Measurements from ENCODE around the gene NRG4. TPM values are rescaled to one million over a fixed set of nuclear protein-coding genes. Genes with fewer than 3 reads are reported as not detected.
A peak's percentile ranks its signal among the peaks of the same experiment; 100 is the strongest.

NRG4 gene
- total RNA-seq, 1 donor from 2014 or later: 0.18 TPM

DNA sequence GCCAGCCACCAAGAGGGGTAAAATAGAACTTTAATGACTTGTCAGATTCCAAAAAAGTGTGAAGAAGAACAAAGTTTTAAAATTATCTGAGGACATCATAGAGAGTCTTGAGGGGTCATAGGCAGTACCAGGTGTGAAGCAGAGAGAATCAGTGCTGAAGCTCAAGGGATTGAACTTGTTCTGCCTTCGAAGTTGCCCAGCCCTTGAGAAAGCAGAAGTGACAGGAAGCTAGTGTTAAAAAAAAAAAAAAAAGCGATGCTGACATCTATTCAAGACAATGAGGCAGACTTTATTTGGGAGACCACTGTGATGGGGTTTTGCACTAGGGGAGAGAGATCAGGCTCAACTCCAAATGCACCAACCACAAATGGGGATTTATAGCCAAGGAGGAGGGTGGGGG, 86.8 kb downstream of the NRG4 start:
- Histone ChIP-seq H3K4me1 (ENCODE audit: insufficient read depth, low read length) (peaks cover 7% of the 10 kb centered on the region), H4K20me1 (ENCODE audit: insufficient read depth, low read length) (peaks cover 84% of the 10 kb centered on the region), H3K79me2 (ENCODE audit: insufficient read depth, low read length) (peaks cover 73% of the 10 kb centered on the region), H3K27me3 (ENCODE audit: insufficient read depth, low read length) (no peaks in the 10 kb centered on the region), H2AFZ (ENCODE audit: low read depth, low read length) (no peak overlapping the region), H3K27ac (ENCODE audit: low read depth, low read length) (no peak overlapping the region), H3K4me3 (ENCODE audit: insufficient read depth, low read depth, low read length) (no peak overlapping the region), H3K9me3 (ENCODE audit: insufficient read depth, low read depth, low read length) (no peaks in the 10 kb centered on the region), H3K36me3 (ENCODE audit: insufficient read depth, low read length) (peaks cover 11% of the 10 kb centered on the region), H3K9ac (ENCODE audit: low read length) (no peak overlapping the region), H3K4me2 (ENCODE audit: low read length) (no peak overlapping the region)
- TF ChIP-seq EZH2 (IDR thresholded peaks at IDR 0.05; ENCODE audit: insufficient read depth, low read length): no peak
- TF ChIP-seq, protein P1, sequence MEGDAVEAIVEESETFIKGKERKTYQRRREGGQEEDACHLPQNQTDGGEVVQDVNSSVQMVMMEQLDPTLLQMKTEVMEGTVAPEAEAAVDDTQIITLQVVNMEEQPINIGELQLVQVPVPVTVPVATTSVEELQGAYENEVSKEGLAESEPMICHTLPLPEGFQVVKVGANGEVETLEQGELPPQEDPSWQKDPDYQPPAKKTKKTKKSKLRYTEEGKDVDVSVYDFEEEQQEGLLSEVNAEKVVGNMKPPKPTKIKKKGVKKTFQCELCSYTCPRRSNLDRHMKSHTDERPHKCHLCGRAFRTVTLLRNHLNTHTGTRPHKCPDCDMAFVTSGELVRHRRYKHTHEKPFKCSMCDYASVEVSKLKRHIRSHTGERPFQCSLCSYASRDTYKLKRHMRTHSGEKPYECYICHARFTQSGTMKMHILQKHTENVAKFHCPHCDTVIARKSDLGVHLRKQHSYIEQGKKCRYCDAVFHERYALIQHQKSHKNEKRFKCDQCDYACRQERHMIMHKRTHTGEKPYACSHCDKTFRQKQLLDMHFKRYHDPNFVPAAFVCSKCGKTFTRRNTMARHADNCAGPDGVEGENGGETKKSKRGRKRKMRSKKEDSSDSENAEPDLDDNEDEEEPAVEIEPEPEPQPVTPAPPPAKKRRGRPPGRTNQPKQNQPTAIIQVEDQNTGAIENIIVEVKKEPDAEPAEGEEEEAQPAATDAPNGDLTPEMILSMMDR (IDR thresholded peaks at IDR 0.05; ENCODE audit: insufficient read depth, low read depth, low read length): no peak
- peaks cover 13% of the 10 kb centered on the region for H3K36me3 Mint-ChIP-seq (ENCODE audit: low read depth, unreplicated experiment)
- H3K9me3 Mint-ChIP-seq (ENCODE audit: unreplicated experiment): no peaks in the 10 kb centered on the region
- H3K4me1 Mint-ChIP-seq (ENCODE audit: low read depth, unreplicated experiment): peaks cover 36% of the 10 kb centered on the region
- H3K27ac Mint-ChIP-seq (ENCODE audit: unreplicated experiment): no peak overlapping the region
- FAIRE-seq (no peak), DNase-seq (ENCODE audit: low read depth) (no peak)
- no peak overlapping the region for H3K4me3 Mint-ChIP-seq (ENCODE audit: unreplicated experiment)
- no peaks in the 10 kb centered on the region for H3K27me3 Mint-ChIP-seq (ENCODE audit: low read depth, unreplicated experiment)

DNA sequence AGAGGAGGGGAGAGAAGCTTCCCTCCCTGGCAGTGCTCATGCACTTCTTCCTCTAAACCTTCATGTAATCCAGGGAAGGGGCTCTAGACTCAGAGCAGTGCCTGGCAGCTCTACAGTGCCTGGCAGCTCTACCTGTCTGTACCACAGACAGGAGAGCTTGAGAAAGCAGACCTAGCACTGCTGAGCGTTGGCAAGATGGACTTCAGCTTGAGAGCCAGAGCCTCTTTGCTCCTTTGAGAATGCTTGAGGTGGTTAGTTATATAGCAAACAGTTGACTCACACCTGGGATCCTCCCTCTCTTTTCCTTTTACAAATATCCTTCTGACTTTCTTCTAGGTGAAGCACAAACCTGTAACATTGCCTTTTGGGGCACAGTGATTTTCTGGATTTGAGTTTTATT, 87.6 kb downstream of the NRG4 start:
- FAIRE-seq (no peak), DNase-seq (ENCODE audit: low read depth) (no peak)
- peaks cover 36% of the 10 kb centered on the region for H3K4me1 Mint-ChIP-seq (ENCODE audit: low read depth, unreplicated experiment)
- Histone ChIP-seq H3K79me2 (ENCODE audit: insufficient read depth, low read length) (peaks cover 78% of the 10 kb centered on the region), H3K36me3 (ENCODE audit: insufficient read depth, low read length) (peaks cover 4% of the 10 kb centered on the region), H3K4me2 (ENCODE audit: low read length) (no peak overlapping the region), H3K4me1 (ENCODE audit: insufficient read depth, low read length) (peaks cover 7% of the 10 kb centered on the region), H3K9ac (ENCODE audit: low read length) (no peak overlapping the region), H4K20me1 (ENCODE audit: insufficient read depth, low read length) (peaks cover 86% of the 10 kb centered on the region), H3K27ac (ENCODE audit: low read depth, low read length) (no peak overlapping the region), H3K27me3 (ENCODE audit: insufficient read depth, low read length) (no peaks in the 10 kb centered on the region), H3K4me3 (ENCODE audit: insufficient read depth, low read depth, low read length) (no peak overlapping the region), H2AFZ (ENCODE audit: low read depth, low read length) (no peak overlapping the region), H3K9me3 (ENCODE audit: insufficient read depth, low read depth, low read length) (no peaks in the 10 kb centered on the region)
- H3K4me3 Mint-ChIP-seq (ENCODE audit: unreplicated experiment): no peak overlapping the region
- no peak for TF ChIP-seq EZH2 (IDR thresholded peaks at IDR 0.05; ENCODE audit: insufficient read depth, low read length)
- TF ChIP-seq, protein P1 (IDR thresholded peaks at IDR 0.05; ENCODE audit: insufficient read depth, low read depth, low read length): no peak
- H3K36me3 Mint-ChIP-seq (ENCODE audit: low read depth, unreplicated experiment): peaks cover 13% of the 10 kb centered on the region
- no peaks in the 10 kb centered on the region for H3K9me3 Mint-ChIP-seq (ENCODE audit: unreplicated experiment)
- H3K27me3 Mint-ChIP-seq (ENCODE audit: low read depth, unreplicated experiment): no peaks in the 10 kb centered on the region
- H3K27ac Mint-ChIP-seq (ENCODE audit: unreplicated experiment): peak overlapping the region; percentile 48

DNA sequence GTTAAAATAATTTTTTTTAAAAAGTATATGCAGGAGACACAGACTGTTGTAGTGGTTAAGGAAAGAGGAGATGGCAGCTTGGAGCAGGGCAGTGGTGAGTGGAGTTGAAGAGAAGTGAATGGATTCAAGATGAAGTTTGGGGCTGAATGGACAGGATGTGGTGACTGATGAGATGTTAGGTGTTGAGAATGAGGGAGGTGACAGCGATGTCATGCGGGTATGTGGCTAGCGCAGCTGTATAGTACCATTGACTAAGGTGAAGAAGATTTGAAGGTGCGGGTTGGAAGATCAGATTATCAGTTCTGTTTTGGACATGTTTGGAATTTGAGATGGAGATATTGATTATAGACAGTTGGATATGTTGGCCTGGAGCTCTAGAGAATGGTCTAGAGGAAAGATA, 88.5 kb downstream of the NRG4 start:
- Mint-ChIP-seq H3K27me3 (ENCODE audit: low read depth, unreplicated experiment) (no peaks in the 10 kb centered on the region), H3K4me3 (ENCODE audit: unreplicated experiment) (peak overlapping the region; percentile 7), H3K4me1 (ENCODE audit: low read depth, unreplicated experiment) (peaks cover 36% of the 10 kb centered on the region), H3K36me3 (ENCODE audit: low read depth, unreplicated experiment) (peaks cover 13% of the 10 kb centered on the region), H3K27ac (ENCODE audit: unreplicated experiment) (no peak overlapping the region), H3K9me3 (ENCODE audit: unreplicated experiment) (no peaks in the 10 kb centered on the region)
- Histone ChIP-seq H3K9me3 (ENCODE audit: insufficient read depth, low read depth, low read length) (no peaks in the 10 kb centered on the region), H4K20me1 (ENCODE audit: insufficient read depth, low read length) (peaks cover 88% of the 10 kb centered on the region), H2AFZ (ENCODE audit: low read depth, low read length) (no peak overlapping the region), H3K4me1 (ENCODE audit: insufficient read depth, low read length) (peaks cover 7% of the 10 kb centered on the region), H3K4me2 (ENCODE audit: low read length) (no peak overlapping the region), H3K27ac (ENCODE audit: low read depth, low read length) (no peak overlapping the region), H3K27me3 (ENCODE audit: insufficient read depth, low read length) (no peaks in the 10 kb centered on the region), H3K9ac (ENCODE audit: low read length) (no peak overlapping the region), H3K36me3 (ENCODE audit: insufficient read depth, low read length) (peaks cover 6% of the 10 kb centered on the region), H3K4me3 (ENCODE audit: insufficient read depth, low read depth, low read length) (no peak overlapping the region), H3K79me2 (ENCODE audit: insufficient read depth, low read length) (peaks cover 78% of the 10 kb centered on the region)
- FAIRE-seq: no peak
- no peak for TF ChIP-seq EZH2 (IDR thresholded peaks at IDR 0.05; ENCODE audit: insufficient read depth, low read length)
- TF ChIP-seq, protein P1 (IDR thresholded peaks at IDR 0.05; ENCODE audit: insufficient read depth, low read depth, low read length): no peak
- no peak for DNase-seq (ENCODE audit: low read depth)
